Activated CD8-positive, alpha-beta memory T cell treated with anti-CD3 and anti-CD28 coated beads, Interleukin-2, amount 10 ng/mL, durations not matched to agents 7 days and 5 days (primary cell): ENCODE results near the gene ASL. TPM values are rescaled to one million over a fixed set of nuclear protein-coding genes. Genes with fewer than 3 reads are reported as not detected.
"Not testable (repeated sequence)": the region's sequence is repeated elsewhere in the genome, so short reads cannot be mapped to it uniquely, and the experiment has no call there.

Experiments
- ATAC-seq: fragments of 150-1000 bp; cut with Tn5 transposase; one replicate; pipeline ENCODE4 v1.10.0; 2021; ENCODE audit warnings: moderate library complexity
- CTCF ChIA-PET: fragments of 350-600 bp; sonication (Branson Sonifier 250); formaldehyde crosslinking; loops from one replicate; lab custom pipeline; 2021; ENCODE audit warnings: antibody characterized with exemption; lab: Charles Lee
- DNase-seq: peaks from one replicate; pipeline ENCODE4 v3.0.0-alpha.2; 2020
- H3K27ac Mint-ChIP-seq: one replicate; pipeline ENCODE4 v1.8.0; 2021; ENCODE audit warnings: mild to moderate bottlenecking, mixed read lengths
- H3K27me3 Mint-ChIP-seq: one replicate; pipeline ENCODE4 v1.8.0; 2021; ENCODE audit warnings: mixed read lengths
- H3K36me3 Mint-ChIP-seq: one replicate; pipeline ENCODE4 v1.8.0; 2021; ENCODE audit warnings: mild to moderate bottlenecking, mixed read lengths
- H3K4me1 Mint-ChIP-seq: one replicate; pipeline ENCODE4 v1.8.0; 2021; ENCODE audit warnings: mixed read lengths
- H3K4me3 Mint-ChIP-seq: one replicate; pipeline ENCODE4 v1.8.0; 2021; ENCODE audit warnings: mild to moderate bottlenecking, moderate library complexity, mixed read lengths
- H3K9me3 Mint-ChIP-seq: one replicate; pipeline ENCODE4 v1.8.0; 2022; ENCODE audit warnings: low read depth, mixed read lengths
- total RNA-seq, 2 experiments: library from RNA; stranded (reverse); gene quantifications; one replicate each; pipeline ENCODE4 v1.2.3, GENCODE V29; 2021

ASL gene
- total RNA-seq, 2 experiments from 2014 or later = 30.1 to 36.7 TPM

DNA sequence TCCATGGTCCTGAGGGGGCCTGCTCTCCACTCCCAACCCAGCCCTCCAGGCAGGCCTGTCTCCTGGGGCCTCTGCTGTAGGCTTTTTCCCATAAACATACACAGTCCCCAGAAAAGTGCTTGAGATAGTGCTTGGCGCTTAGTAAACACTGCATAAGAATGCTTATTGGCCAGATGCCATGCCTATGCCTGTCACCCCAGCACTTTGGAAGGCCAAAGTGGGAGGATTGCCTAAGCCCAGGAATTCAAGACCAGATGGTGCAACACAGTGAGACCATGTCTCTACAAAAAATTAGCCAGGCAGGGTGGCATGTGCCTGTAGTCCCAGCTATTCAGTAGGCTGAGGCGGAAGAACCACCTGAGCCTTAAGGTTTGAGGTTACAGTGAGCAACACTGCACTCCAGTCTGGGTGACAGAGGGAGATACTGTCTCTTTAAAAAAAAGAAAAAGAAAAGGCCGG, 24.6 kb upstream of the ASL start:
- ATAC-seq (no peak), DNase-seq (no peak)
- Mint-ChIP-seq H3K27me3 (no peaks in the 10 kb centered on the region), H3K4me1 (peaks cover 22% of the 10 kb centered on the region), H3K9me3 (no peaks in the 10 kb centered on the region), H3K36me3 (no peaks in the 10 kb centered on the region), H3K4me3 (no peak overlapping the region), H3K27ac (no peak overlapping the region)
- CTCF ChIA-PET = no interaction called here

GRCh38 chr7:66052447-66052846, 23.2 kb upstream of the ASL start:
- H3K4me3 Mint-ChIP-seq = no peak overlapping the region
- no peaks in the 10 kb centered on the region for H3K9me3 Mint-ChIP-seq
- no peaks in the 10 kb centered on the region for H3K36me3 Mint-ChIP-seq
- no peak for ATAC-seq
- H3K27me3 Mint-ChIP-seq = no peaks in the 10 kb centered on the region
- CTCF ChIA-PET = interaction anchor here (0.7 kb wide), 1 partner anchor 210 kb away, joined by 4 read pairs; no protein-coding TSS in a partner anchor
- H3K4me1 Mint-ChIP-seq = peaks cover 23% of the 10 kb centered on the region
- no peak overlapping the region for H3K27ac Mint-ChIP-seq
- DNase-seq = no peak

DNA sequence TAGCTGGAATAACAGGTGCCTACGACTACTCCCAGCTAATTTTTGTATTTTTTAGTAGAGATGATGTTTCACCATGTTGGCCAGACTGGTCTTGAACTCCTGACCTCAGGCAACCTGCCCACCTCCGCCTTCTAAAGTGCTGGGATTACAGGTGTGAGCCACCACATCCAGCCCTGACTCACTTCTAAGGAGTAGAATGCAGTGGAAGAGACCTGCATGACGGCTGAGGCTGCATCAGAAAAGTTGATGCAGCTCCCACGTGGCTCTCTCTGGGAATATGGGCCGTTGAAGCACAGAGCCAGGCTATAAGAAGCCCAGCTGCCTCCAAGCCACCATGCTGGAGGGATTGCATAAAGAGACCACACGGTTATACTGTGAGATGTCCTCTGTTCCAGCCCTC, 21.6 kb upstream of the ASL start:
- DNase-seq (no peak), ATAC-seq (no peak)
- Mint-ChIP-seq H3K4me1 (peaks cover 23% of the 10 kb centered on the region), H3K36me3 (no peaks in the 10 kb centered on the region), H3K27me3 (no peaks in the 10 kb centered on the region), H3K27ac (no peak overlapping the region), H3K9me3 (no peaks in the 10 kb centered on the region), H3K4me3 (no peak overlapping the region)
- CTCF ChIA-PET = no interaction called here

- DNase-seq (no peak), ATAC-seq (no peak)
- H3K27ac Mint-ChIP-seq = peak overlapping the region; percentile 24
- no peak overlapping the region for H3K4me3 Mint-ChIP-seq
- H3K9me3 Mint-ChIP-seq = no peaks in the 10 kb centered on the region
- peaks cover 23% of the 10 kb centered on the region for H3K4me1 Mint-ChIP-seq
- no peaks in the 10 kb centered on the region for H3K36me3 Mint-ChIP-seq
- CTCF ChIA-PET = no interaction called here
- H3K27me3 Mint-ChIP-seq = no peaks in the 10 kb centered on the region
Observed at GRCh38 chr7:66055321-66055956, 20.2 kb upstream of the ASL start.

- H3K4me3 Mint-ChIP-seq = no peak overlapping the region
- DNase-seq = no peak
- CTCF ChIA-PET = no interaction called here
- no peak overlapping the region for H3K27ac Mint-ChIP-seq
- H3K36me3 Mint-ChIP-seq = no peaks in the 10 kb centered on the region
- peaks cover 2% of the 10 kb centered on the region for H3K4me1 Mint-ChIP-seq
- H3K9me3 Mint-ChIP-seq = no peaks in the 10 kb centered on the region
- H3K27me3 Mint-ChIP-seq = no peaks in the 10 kb centered on the region
- ATAC-seq = no peak
Observed at GRCh38 chr7:66060796-66061195, 14.8 kb upstream of the ASL start.

DNA sequence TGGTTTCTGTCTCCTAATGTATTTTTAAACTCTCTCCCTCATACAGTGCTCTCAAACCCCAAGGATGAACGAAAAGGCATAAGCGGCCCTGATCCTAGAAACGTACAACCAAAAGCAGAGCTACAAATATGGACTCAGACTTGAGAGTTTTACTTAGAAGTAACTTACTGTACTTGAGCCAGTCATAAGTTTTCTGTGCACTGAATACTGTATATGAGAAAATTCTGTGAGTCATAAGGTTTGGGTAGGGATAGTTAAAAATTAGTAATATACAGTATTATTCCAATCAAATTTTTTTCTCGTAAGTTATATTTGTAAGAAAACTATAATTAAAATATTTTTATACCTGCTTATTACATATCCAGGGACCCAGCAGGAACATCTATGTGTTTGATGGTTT, 5.9 kb upstream of the ASL start:
- H3K4me1 Mint-ChIP-seq = peaks cover 3% of the 10 kb centered on the region
- H3K4me3 Mint-ChIP-seq = no peak overlapping the region
- H3K27me3 Mint-ChIP-seq = peaks cover 5% of the 10 kb centered on the region
- H3K36me3 Mint-ChIP-seq = no peaks in the 10 kb centered on the region
- CTCF ChIA-PET = no interaction called here
- H3K27ac Mint-ChIP-seq = no peak overlapping the region
- peaks cover 2% of the 10 kb centered on the region for H3K9me3 Mint-ChIP-seq
- DNase-seq = no peak
- no peak for ATAC-seq

DNA sequence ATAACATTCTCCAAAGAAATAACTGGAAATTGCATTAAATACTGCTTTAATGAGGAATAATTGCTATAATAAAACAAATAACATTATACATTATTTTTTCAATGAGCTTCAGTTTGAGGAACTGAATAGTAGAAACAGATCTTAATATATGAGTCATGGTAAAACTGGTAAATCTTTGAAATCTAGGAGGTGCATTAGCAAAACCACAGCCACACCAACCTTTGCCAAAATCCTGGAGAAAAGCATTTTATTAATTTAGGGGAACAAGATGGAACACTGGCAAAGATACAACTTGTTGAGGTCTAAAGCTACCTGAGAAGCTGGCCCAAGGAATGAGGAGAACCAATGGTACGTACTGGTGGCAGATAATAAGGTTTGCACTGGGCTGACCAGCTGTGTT, 5.4 kb upstream of the ASL start:
- Mint-ChIP-seq H3K27me3 (peaks cover 5% of the 10 kb centered on the region), H3K36me3 (no peaks in the 10 kb centered on the region), H3K4me3 (no peak overlapping the region), H3K9me3 (peaks cover 2% of the 10 kb centered on the region), H3K4me1 (peaks cover 4% of the 10 kb centered on the region), H3K27ac (no peak overlapping the region)
- CTCF ChIA-PET = no interaction called here
- ATAC-seq (no peak), DNase-seq (no peak)

- not testable (repeated sequence) for H3K4me3 Mint-ChIP-seq, H3K36me3 Mint-ChIP-seq, H3K27ac Mint-ChIP-seq, H3K27me3 Mint-ChIP-seq, H3K9me3 Mint-ChIP-seq, ATAC-seq, DNase-seq
- CTCF ChIA-PET = interaction anchor here (0.7 to 2.2 kb wide), 4 partner anchors 39 to 601 kb away, joined by 3 to 7 read pairs (median 3); partner anchors contain the start of gene GUSB
- H3K4me1 Mint-ChIP-seq = peaks cover 17% of the 10 kb centered on the region
Observed at GRCh38 chr7:66072208-66072607, 3.4 kb upstream of the ASL start.

DNA sequence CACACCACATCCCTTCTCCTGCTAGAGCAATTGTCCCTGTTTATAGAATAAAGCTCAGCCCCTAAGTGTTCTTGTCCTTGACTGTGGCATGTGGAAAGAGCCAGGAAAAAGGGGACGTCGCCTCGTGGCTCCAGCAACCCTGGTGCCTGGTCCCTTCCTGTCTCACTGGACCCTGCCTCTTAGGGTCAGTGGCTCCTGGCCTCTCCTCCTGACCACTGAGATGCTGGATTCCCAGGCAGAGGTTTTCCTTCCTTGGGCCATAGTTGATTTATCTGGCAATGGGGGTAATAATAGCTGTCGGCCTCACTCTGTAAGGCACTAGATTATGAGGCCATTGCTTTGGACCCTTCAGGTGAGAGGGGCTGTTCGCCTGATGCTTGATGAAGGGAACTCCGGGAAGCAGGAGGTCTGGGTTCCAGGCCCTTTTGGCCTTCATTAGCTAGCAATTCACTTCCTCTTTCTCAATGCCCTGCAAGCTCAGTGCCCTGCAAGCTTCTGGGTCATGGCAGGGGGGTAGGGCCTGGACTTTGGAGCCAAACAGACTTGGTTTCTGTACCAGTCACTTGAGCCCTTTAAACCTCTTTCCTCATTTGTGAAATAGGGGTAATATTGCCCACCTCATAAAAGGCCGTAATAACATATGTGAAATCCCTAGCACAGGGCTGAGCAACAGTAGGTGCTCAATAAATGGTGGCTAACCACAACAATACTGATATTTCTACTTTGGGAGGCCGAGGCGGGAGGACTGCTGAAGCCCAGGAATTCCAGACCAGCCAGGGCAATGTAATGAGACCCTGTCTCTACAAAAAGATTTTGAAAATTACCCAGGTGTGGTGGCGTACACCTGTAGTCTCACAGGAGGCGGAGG, 1.1 kb downstream of the ASL start:
- peak overlapping the region; percentile 74 for H3K27ac Mint-ChIP-seq

DNA sequence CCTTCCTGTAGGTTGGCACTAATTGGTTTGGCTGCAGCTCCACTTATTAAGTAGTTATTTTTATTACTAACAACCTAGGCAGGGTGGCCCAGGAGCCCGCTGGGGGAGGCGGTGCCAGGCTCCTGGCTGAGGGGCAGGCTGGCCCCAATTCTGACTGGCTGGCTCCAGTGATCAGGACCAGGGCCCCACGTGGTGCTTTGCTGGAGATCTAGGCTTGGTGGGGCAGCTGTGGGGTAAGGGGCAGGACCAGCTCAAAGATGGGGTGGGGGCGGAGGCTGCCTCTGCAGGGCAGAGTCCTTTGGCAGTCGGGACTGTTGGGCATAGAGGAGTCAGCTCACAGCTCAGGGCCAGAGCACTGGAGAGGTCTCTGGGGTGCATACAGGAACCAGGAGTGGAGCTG, 2.4 kb downstream of the ASL start:
- ATAC-seq (no peak), DNase-seq (no peak)
- CTCF ChIA-PET = interaction anchor here (1.5 kb wide), 1 partner anchor 14 kb away, joined by 4 read pairs; no protein-coding TSS in a partner anchor
- H3K27ac Mint-ChIP-seq = no peak overlapping the region
- H3K9me3 Mint-ChIP-seq = no peaks in the 10 kb centered on the region
- H3K36me3 Mint-ChIP-seq = no peaks in the 10 kb centered on the region
- peaks cover 17% of the 10 kb centered on the region for H3K4me1 Mint-ChIP-seq
- H3K27me3 Mint-ChIP-seq = no peaks in the 10 kb centered on the region
- no peak overlapping the region for H3K4me3 Mint-ChIP-seq

More for the DNA sequence above, 1.1 kb downstream of the ASL start:
- CTCF ChIA-PET = interaction anchor here (1.5 kb wide), 1 partner anchor 15 kb away, joined by 4 read pairs; no protein-coding TSS in a partner anchor
- no peaks in the 10 kb centered on the region for H3K9me3 Mint-ChIP-seq
- H3K4me1 Mint-ChIP-seq = peaks cover 20% of the 10 kb centered on the region
- H3K4me3 Mint-ChIP-seq = peak overlapping the region; percentile 80
- no peaks in the 10 kb centered on the region for H3K27me3 Mint-ChIP-seq
- ATAC-seq = no peak
- DNase-seq = no peak
- H3K36me3 Mint-ChIP-seq = no peaks in the 10 kb centered on the region

DNA sequence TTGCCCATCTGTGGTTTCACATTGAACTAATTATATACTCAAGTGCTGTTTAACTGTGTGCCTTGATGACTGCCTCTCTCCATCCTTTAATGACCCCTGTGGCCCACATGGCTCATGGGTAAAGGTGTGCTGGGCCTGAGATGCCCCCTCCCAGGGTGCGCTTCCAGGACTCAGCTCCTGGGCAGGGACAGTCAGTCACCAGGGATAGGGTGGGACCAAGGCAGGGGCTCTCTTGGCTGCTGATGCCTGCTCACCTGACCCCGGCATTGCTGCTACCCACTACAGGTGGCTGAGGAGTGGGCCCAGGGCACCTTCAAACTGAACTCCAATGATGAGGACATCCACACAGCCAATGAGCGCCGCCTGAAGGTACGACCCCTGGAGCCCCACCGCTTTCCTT, 6.5 kb downstream of the ASL start:
- ATAC-seq (no peak), DNase-seq (no peak)
- Mint-ChIP-seq H3K36me3 (peaks cover 1% of the 10 kb centered on the region), H3K27ac (no peak overlapping the region), H3K4me1 (peaks cover 4% of the 10 kb centered on the region), H3K4me3 (no peak overlapping the region), H3K9me3 (no peaks in the 10 kb centered on the region), H3K27me3 (no peaks in the 10 kb centered on the region)
- CTCF ChIA-PET = no interaction called here

DNA sequence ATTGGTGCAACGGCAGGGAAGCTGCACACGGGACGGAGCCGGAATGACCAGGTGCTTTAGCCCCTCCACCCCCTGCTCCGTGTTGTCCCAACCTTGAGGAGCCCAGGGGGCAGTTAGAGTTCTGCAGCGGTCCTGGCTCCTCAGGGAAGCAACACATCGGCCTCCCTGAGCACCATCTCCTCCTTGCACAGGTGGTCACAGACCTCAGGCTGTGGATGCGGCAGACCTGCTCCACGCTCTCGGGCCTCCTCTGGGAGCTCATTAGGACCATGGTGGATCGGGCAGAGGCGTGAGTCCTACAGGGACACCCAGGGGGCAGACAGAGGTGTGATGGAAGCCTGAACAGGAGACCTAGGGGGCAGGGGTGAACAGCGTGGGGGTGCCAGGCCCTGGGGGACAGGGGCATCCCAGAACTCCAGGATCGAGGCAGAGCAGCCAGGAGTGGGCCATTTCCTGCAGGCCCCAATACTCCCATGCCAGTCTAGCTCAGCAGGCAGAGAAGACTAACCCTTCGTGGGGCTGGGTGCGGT, 7.3 kb downstream of the ASL start:
- Mint-ChIP-seq H3K27ac (no peak overlapping the region), H3K36me3 (peaks cover 1% of the 10 kb centered on the region), H3K9me3 (no peaks in the 10 kb centered on the region), H3K4me1 (no peaks in the 10 kb centered on the region), H3K27me3 (no peaks in the 10 kb centered on the region), H3K4me3 (no peak overlapping the region)
- DNase-seq = no peak
- CTCF ChIA-PET = interaction anchor here (1.2 kb wide), 1 partner anchor 10 kb away, joined by 3 read pairs; no protein-coding TSS in a partner anchor
- no peak for ATAC-seq

DNA sequence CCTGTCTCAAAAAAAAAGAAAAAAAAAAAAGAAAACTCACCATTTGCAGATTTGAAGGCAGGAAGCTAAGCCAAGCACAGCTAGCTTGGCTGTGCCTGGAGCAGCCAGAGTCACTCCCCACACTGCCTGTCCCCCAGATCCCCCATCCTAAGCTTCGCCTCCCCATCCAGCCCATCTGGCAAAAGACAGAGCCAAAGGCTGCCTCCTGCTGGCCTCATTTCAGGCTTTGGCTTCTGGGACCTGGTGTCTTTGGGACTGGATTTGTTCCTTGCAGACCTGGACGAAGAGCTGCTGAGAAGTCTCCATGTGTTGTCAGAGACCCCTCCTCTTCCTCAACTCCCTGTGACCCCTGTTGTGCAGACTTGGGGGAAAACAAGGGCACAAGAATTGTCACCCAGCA, 8.1 kb downstream of the ASL start:
- H3K27me3 Mint-ChIP-seq = no peaks in the 10 kb centered on the region
- no peak overlapping the region for H3K4me3 Mint-ChIP-seq
- ATAC-seq = no peak
- H3K9me3 Mint-ChIP-seq = no peaks in the 10 kb centered on the region
- H3K36me3 Mint-ChIP-seq = peaks cover 1% of the 10 kb centered on the region
- DNase-seq = no peak
- no peak overlapping the region for H3K27ac Mint-ChIP-seq
- no peaks in the 10 kb centered on the region for H3K4me1 Mint-ChIP-seq
- CTCF ChIA-PET = interaction anchor here (1.2 kb wide), 1 partner anchor 10 kb away, joined by 3 read pairs; no protein-coding TSS in a partner anchor
